Small intestine (tissue), 7 donors: Measurements from ENCODE around the gene PRTG. TPM values are rescaled to one million over a fixed set of nuclear protein-coding genes. Genes with fewer than 3 reads are reported as not detected.
"Not testable (repeated sequence)": the region's sequence is repeated elsewhere in the genome, so short reads cannot be mapped to it uniquely, and the experiment has no call there.

ENCODE experiments used
- DNase-seq, 2 donors: peaks; one replicate each; pipeline versions ENCODE4 v3.0.0 to v3.0.0-alpha.2; 2013
- FAIRE-seq: peaks from 2 replicates; lab custom pipeline; 2012; peaks lifted over from hg19 to GRCh38; lab: Jason Lieb, UNC
- H3K27ac ChIP-seq, 3 donors: one replicate each; pipeline ENCODE4 v1.5.1; 2013; ENCODE audit warnings: low read length in 2 of 3, mild to moderate bottlenecking in 2 of 3, control low read depth in 1 of 3, inconsistent platforms in 1 of 3, low read depth in 1 of 3, moderate library complexity in 1 of 3
- H3K27me3 ChIP-seq, 3 donors: one replicate each; pipeline ENCODE4 v1.6.1; 2013; ENCODE audit warnings: low read length in 3 of 3, inconsistent platforms in 1 of 3; ENCODE audit not compliant: control insufficient read depth in 3 of 3, insufficient read depth in 3 of 3
- H3K36me3 ChIP-seq, 3 donors: one replicate each; pipeline ENCODE4 v1.6.1; 2013; ENCODE audit warnings: low read length in 3 of 3, inconsistent platforms in 1 of 3, low read depth in 1 of 3, mild to moderate bottlenecking in 1 of 3, moderate library complexity in 1 of 3; ENCODE audit not compliant: control insufficient read depth in 3 of 3, insufficient read depth in 2 of 3
- H3K4me1 ChIP-seq, 3 donors: one replicate each; pipeline ENCODE4 v1.6.1; 2013; ENCODE audit warnings: low read length in 2 of 3, inconsistent platforms in 1 of 3, low read depth in 1 of 3, mild to moderate bottlenecking in 1 of 3, moderate library complexity in 1 of 3; ENCODE audit not compliant: control insufficient read depth in 3 of 3, insufficient read depth in 2 of 3
- H3K4me3 ChIP-seq, 3 donors: one replicate each; pipeline ENCODE4 v1.5.1; 2013; ENCODE audit warnings: low read length in 3 of 3, control low read depth in 1 of 3, inconsistent platforms in 1 of 3, low read depth in 1 of 3, mild to moderate bottlenecking in 1 of 3, moderate library complexity in 1 of 3
- H3K9me3 ChIP-seq, 2 donors: one replicate each; pipeline ENCODE4 v1.6.1; 2013; ENCODE audit warnings: low read depth in 1 of 2, low read length in 1 of 2; ENCODE audit not compliant: control insufficient read depth in 2 of 2, insufficient read depth in 1 of 2
- WGBS, 3 donors: extraction: QIAGEN DNeasy Blood & Tissue Kit; methylation state at CpG; one replicate each; pipeline ENCODE4 v1.1.7; 2013; 5-methylcytosine and 5-hydroxymethylcytosine counted together
- polyA plus RNA-seq, 4 donors: library from polyadenylated mRNA; stranded (reverse) in 3 of 4; unstranded in 1 of 4; fragments of 200-250 nt in 3 of 4; fragments of 120-200 nt in 1 of 4; gene quantifications; one replicate each; pipeline versions ENCODE4 v1.2.1 to v1.2.3, GENCODE V29; 2013
- donor health status: healthy with polysubstance abuse.
- donor health status: control.
- donor health status: control.
- donor health status: Bipolar disorder and iron deficiency.
- donor health status: healthy.

Gene PRTG
- polyA plus RNA-seq, 4 donors: 0.19 to 6.4 TPM; not detected in 2

DNA sequence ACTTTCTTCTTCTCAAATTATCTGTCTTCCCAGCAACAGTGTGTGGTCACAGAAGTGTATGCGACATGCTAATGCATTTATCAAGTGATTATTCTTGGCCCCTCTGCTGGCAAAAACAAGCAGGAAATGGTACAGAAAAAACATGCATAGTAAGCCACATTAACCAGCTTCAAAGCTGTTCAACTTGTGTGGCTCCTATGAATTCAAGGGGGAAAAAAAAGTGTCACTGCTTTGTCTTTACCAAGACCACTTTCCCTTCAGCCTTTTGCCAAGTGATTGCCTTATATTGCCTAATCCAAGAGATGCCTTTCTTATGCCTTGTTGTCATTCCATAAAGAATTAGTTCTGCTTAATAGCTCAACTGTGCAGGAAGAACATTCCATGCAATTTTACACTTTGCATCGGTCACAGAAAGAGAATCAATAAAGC lies 39.1 kb downstream of the PRTG start:
- Histone ChIP-seq H3K9me3 (no peaks in the 10 kb centered on the region), H3K27me3 (no peaks in the 10 kb centered on the region), H3K36me3 (no peaks in the 10 kb centered on the region), H3K4me1 (no peaks in the 10 kb centered on the region), H3K27ac (no peak overlapping the region), H3K4me3 (no peak overlapping the region)
- 50 to 56% (median 52%) methylated on average over 2 of the region's 2 CpGs for WGBS, 3 donors
- FAIRE-seq: no peak
- no peak for DNase-seq

DNA sequence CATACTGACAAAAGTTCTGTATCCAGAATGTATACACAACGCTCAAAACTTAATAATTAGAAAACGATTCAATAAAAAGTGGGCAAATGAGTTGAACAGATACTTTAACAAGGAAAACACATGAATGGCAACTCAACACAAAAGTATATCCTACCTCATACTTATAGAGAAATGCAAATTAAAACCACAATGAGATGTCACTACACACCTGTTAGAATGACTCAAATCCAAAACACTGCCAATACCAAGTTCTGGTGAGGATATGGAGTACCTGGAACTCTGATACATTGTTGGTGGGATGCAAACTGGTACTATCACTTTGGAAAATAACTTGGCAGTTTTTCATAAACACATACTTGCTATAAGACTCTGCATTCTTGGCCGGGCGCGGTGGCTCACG lies 42.1 kb downstream of the PRTG start:
- Histone ChIP-seq H3K4me1 (no peaks in the 10 kb centered on the region), H3K27me3 (no peaks in the 10 kb centered on the region), H3K4me3 (no peak overlapping the region), H3K9me3 (no peaks in the 10 kb centered on the region), H3K27ac (no peak overlapping the region), H3K36me3 (no peaks in the 10 kb centered on the region)
- WGBS, 3 donors: 91 to 95% (median 94%) methylated on average over 6 of the region's 6 CpGs
- FAIRE-seq (no peak), DNase-seq (no peak)

DNA sequence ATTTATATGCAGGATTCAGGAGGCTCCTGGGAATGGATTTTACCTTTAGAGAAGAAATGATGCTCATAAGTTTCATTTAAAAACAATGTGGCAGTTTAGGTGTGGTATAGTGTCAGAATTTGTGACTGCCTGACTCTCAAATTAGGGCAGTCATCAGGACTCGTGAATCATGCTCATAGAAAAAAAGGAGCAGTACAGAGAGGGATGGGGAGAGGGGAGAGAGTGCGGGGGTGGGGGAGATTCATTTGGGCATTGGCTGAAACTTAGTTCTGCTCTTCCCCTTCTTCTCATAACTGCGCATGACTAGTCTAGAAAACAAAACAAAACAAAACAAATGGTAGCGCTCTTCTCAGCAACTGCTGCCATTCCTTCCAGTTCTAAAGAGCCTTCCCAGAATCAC lies 44.3 kb downstream of the PRTG start:
- Histone ChIP-seq H3K9me3 (no peaks in the 10 kb centered on the region), H3K27me3 (no peaks in the 10 kb centered on the region), H3K4me3 (no peak overlapping the region), H3K36me3 (no peaks in the 10 kb centered on the region), H3K4me1 (no peaks in the 10 kb centered on the region), H3K27ac (no peak overlapping the region)
- DNase-seq: no peak
- WGBS, 3 donors: 75 to 83% (median 80%) methylated on average over 4 of the region's 4 CpGs
- no peak for FAIRE-seq

DNA sequence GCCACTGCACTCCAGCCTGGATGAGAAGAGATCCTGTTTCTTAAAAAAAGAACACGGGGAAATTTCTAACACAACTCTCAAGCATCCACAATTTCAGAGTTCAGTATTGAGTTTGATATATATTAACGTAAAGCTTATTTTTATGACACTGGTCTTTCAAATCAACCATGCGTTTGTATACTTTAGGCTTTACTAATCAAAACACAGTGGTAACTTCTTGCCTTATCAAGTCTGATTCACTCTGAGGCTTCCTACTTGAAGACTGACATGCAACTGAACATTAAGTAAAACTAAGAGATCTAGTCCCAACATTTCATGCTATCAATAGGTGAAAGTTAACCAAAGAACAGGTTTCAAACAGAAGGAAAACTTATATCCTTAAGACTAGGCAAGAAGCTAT lies 46.7 kb downstream of the PRTG start:
- no peaks in the 10 kb centered on the region for H3K9me3 ChIP-seq
- no peak for DNase-seq
- no peaks in the 10 kb centered on the region for H3K36me3 ChIP-seq
- FAIRE-seq: no peak
- H3K4me1 ChIP-seq: no peaks in the 10 kb centered on the region
- 65 to 80% (median 74%) methylated on average over 3 of the region's 3 CpGs for WGBS, 3 donors
- H3K27ac ChIP-seq: no peak overlapping the region
- no peak overlapping the region for H3K4me3 ChIP-seq
- no peaks in the 10 kb centered on the region for H3K27me3 ChIP-seq

DNA sequence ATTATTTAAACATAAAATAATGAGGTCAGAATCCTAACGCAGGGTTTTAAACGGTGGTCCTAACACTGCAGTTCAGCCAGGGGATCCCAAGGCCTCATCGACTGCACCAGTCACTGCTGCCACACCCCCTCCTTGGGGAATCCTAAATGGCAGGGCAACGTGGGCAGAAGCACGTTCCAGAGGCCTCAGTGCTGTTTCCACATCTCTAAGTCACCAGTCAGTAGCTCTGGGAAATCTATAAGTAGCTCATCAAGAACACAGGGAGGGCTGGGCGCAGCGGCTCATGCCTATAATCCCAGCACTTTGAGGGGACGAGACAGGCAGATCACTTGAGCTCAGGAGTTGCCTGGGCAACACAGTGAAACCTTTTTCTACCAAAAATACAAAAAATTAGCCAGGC lies 47.5 kb downstream of the PRTG start:
- Histone ChIP-seq H3K4me3 (no peak overlapping the region), H3K27me3 (no peaks in the 10 kb centered on the region), H3K4me1 (no peaks in the 10 kb centered on the region), H3K9me3 (no peaks in the 10 kb centered on the region), H3K27ac (no peak overlapping the region), H3K36me3 (no peaks in the 10 kb centered on the region)
- 76 to 82% (median 77%) methylated on average over 8 of the region's 8 CpGs for whole genome bisulfite sequencing, 3 donors
- DNase-seq (peak in 1 of 2 donors; percentile 9), FAIRE-seq (no peak)

DNA sequence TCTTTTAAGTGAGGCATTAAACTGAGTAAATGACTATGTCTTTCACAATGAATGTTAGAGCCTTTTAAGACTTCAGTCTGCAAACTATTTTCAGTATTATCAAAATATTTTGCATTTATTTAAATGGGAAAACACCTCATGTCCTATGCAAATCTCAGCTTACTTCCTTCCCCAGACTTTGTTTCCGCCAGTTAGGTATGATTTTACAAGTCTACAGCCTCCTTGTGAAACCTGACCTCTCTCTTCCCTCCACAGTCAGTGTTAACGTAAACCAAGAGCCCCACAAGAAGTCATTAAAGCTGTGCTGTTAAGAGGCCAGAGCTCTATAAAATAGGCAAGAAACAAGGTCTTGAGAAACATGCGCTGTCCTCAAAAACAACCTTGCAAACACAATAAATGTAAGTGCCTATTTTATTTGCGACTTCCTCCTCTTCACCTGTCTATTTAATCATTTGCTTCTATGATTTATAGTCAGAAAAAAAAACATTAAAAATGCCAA lies 48.3 kb downstream of the PRTG start:
- H3K9me3 ChIP-seq: no peaks in the 10 kb centered on the region
- no peak overlapping the region for H3K27ac ChIP-seq
- H3K4me3 ChIP-seq: no peak overlapping the region
- 37 to 53% (median 39%) methylated on average over 4 of the region's 4 CpGs for WGBS, 3 donors
- H3K27me3 ChIP-seq: no peaks in the 10 kb centered on the region
- DNase-seq: peak in 1 of 2 donors; percentile 80
- no peaks in the 10 kb centered on the region for H3K36me3 ChIP-seq
- no peaks in the 10 kb centered on the region for H3K4me1 ChIP-seq
- no peak for FAIRE-seq

DNA sequence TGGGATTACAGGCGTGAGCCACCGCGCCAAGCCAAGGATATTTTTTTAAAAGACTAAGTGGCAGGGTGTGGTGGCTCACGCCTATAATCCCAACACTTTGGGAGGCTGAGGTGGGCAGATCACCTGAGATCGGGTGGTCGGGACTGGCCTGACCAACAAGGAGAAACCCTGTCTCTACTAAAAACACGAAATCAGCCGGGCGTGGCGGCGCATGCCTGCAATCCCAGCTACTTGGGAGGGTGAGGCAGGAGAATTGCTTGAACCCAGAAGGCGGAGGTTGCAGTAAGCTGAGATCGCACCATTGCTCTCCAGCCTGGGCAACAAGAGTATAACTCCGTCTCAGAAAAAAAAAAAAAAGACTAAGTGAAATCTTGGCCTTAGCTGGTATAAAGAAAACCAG lies 49.8 kb downstream of the PRTG start:
- FAIRE-seq, H3K4me1 ChIP-seq, H3K36me3 ChIP-seq, DNase-seq, H3K27me3 ChIP-seq, H3K4me3 ChIP-seq, H3K9me3 ChIP-seq, H3K27ac ChIP-seq: not testable (repeated sequence)
- WGBS, 3 donors: 90 to 94% (median 93%) methylated on average over 14 of the region's 14 CpGs

DNA sequence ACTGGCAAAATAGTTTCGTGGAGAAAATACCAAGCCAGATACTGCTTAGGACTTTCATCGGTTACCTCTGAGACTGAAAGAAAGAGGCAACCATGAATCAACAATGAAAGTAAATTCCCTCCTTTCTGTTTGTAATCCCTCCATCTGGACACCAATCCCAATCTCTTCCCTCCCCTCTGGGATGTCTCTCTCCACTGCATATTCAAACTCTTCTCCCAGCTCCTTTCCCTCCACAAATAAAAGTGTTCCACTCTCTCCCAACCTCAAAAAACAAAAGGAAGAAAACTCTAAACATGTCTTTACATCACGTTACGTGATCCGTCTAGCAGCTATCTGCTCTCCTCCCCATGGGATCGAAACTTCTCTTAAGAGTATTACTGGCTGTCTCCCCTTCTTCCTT lies 55.2 kb downstream of the PRTG start:
- Histone ChIP-seq H3K27me3 (no peaks in the 10 kb centered on the region), H3K4me3 (no peak overlapping the region), H3K4me1 (no peaks in the 10 kb centered on the region), H3K36me3 (no peaks in the 10 kb centered on the region), H3K9me3 (no peaks in the 10 kb centered on the region), H3K27ac (no peak overlapping the region)
- FAIRE-seq: no peak
- DNase-seq: no peak
- 88 to 95% (median 94%) methylated on average over 6 of the region's 6 CpGs for WGBS, 3 donors

DNA sequence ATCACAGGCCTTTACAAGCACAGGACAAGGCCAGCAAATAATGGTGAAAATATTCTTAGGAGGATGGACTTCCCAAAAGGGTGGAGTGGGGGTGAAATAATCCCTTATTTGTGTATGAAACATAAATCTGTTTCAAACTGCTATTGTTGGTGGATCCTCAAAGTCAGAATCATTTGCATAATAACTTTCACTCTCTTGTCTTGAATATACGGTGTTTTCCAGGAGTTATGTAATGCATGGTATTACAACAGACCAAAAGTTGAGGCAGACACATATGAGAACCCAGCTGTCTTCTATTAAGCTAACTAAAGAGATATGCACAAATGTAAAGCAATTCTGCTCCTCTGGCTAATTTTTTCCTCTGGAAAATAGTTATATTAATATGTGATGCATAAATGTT lies 57.7 kb downstream of the PRTG start:
- Histone ChIP-seq H3K9me3 (no peaks in the 10 kb centered on the region), H3K4me1 (no peaks in the 10 kb centered on the region), H3K4me3 (no peak overlapping the region), H3K27ac (no peak overlapping the region), H3K27me3 (no peaks in the 10 kb centered on the region), H3K36me3 (no peaks in the 10 kb centered on the region)
- no peak for FAIRE-seq
- DNase-seq: no peak
- 11 to 25% (median 25%) methylated on average over 1 of the region's 1 CpG for WGBS, 3 donors
